Nephron (organoid): ENCODE data around the gene TOGARAM1.
A peak's percentile ranks its signal among the peaks of the same experiment; 100 is the strongest.
"Not testable (repeated sequence)": the region's sequence is repeated elsewhere in the genome, so short reads cannot be mapped to it uniquely, and the experiment has no call there.

Experiments
- H3K27ac Mint-ChIP-seq, 3 experiments: 2 replicates each; pipeline ENCODE4 v1.8.0; 2020; ENCODE audit warnings: mixed read lengths in 3 of 3, mild to moderate bottlenecking in 2 of 3, moderate library complexity in 1 of 3
- H3K27me3 Mint-ChIP-seq: 2 replicates; pipeline ENCODE4 v1.8.0; 2021; ENCODE audit warnings: low read depth, mild to moderate bottlenecking, moderate library complexity, mixed read lengths
- H3K36me3 Mint-ChIP-seq: 2 replicates; pipeline ENCODE4 v1.8.0; 2020; ENCODE audit warnings: low read depth, mixed read lengths
- H3K4me1 Mint-ChIP-seq: 2 replicates; pipeline ENCODE4 v1.8.0; 2020; ENCODE audit warnings: mixed read lengths
- H3K4me3 Mint-ChIP-seq, 3 experiments: 2 replicates each; pipeline ENCODE4 v1.8.0; 2020; ENCODE audit warnings: mild to moderate bottlenecking in 3 of 3, mixed read lengths in 3 of 3, moderate library complexity in 2 of 3
- H3K9me3 Mint-ChIP-seq: 2 replicates; pipeline ENCODE4 v1.8.0; 2020; ENCODE audit warnings: mixed read lengths
- CTCF ChIP-seq, 3 experiments: fragments of 200-600 bp; sonication (generic); IDR thresholded peaks; one replicate each; pipeline ENCODE4 v1.5.0; 2021; ENCODE audit warnings: antibody characterized with exemption in 3 of 3; ENCODE audit not compliant: unreplicated experiment in 3 of 3

Gene TOGARAM1

GRCh38 chr14:45073231-45073879 is 111.4 kb downstream of the TOGARAM1 start:
- H3K4me1 Mint-ChIP-seq: no peaks in the 10 kb centered on the region
- H3K36me3 Mint-ChIP-seq: peaks cover 38% of the 10 kb centered on the region
- H3K27ac Mint-ChIP-seq: no peak overlapping the region
- H3K4me3 Mint-ChIP-seq: no peak overlapping the region
- no peaks in the 10 kb centered on the region for H3K27me3 Mint-ChIP-seq
- no peaks in the 10 kb centered on the region for H3K9me3 Mint-ChIP-seq
- no peak for TF ChIP-seq CTCF (IDR thresholded peaks at IDR 0.05; ENCODE audit: unreplicated experiment in 3 of 3)

GRCh38 chr14:45078323-45078722 is 116.3 kb downstream of the TOGARAM1 start:
- TF ChIP-seq CTCF (IDR thresholded peaks at IDR 0.05; ENCODE audit: unreplicated experiment in 3 of 3): no peak
- Mint-ChIP-seq H3K9me3 (no peaks in the 10 kb centered on the region), H3K4me3 (no peak overlapping the region), H3K4me1 (peaks cover 3% of the 10 kb centered on the region), H3K27me3 (no peaks in the 10 kb centered on the region), H3K36me3 (peaks cover 4% of the 10 kb centered on the region), H3K27ac (no peak overlapping the region)

DNA sequence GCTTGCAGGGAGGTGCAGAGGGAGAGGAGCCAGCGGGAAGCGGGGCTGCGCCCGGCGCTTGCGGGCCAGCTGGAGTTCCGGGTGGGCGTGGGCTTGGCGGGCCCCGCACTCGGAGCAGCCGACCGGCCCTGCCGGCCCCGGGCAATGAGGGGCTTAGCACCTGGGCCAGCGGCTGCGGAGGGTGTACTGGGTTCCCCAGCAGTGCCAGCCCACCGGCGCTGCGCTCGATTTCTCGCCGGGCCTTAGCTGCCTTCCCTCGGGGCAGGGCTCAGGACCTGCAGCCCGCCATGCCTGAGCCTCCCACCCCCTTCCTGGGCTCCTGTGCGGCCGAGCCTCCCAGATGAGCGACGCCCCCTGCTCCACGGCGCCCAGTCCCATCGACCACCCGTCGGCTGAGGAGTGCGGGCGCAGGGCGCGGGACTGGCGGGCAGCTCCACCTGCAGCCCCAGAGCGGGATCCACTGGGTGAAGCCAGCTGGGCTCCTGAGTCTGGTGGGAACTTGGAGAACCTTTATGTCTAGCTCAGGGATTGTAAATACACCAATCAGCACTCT is 118.5 kb downstream of the TOGARAM1 start:
- H3K27ac Mint-ChIP-seq, H3K36me3 Mint-ChIP-seq, H3K27me3 Mint-ChIP-seq, H3K4me3 Mint-ChIP-seq, H3K9me3 Mint-ChIP-seq: not testable (repeated sequence)
- H3K4me1 Mint-ChIP-seq: peaks cover 15% of the 10 kb centered on the region

GRCh38 chr14:45081096-45081495 is 119.1 kb downstream of the TOGARAM1 start:
- not testable (repeated sequence) for H3K36me3 Mint-ChIP-seq
- peaks cover 19% of the 10 kb centered on the region for H3K4me1 Mint-ChIP-seq

GRCh38 chr14:45082420-45082819 is 120.4 kb downstream of the TOGARAM1 start:
- H3K4me1 Mint-ChIP-seq: peaks cover 32% of the 10 kb centered on the region
- peaks cover 7% of the 10 kb centered on the region for H3K36me3 Mint-ChIP-seq
- H3K9me3 Mint-ChIP-seq: no peaks in the 10 kb centered on the region
- no peak for TF ChIP-seq CTCF (IDR thresholded peaks at IDR 0.05; ENCODE audit: unreplicated experiment in 3 of 3)
- H3K27ac Mint-ChIP-seq: peak overlapping the region; percentile 11 to 81 (median 61)
- H3K27me3 Mint-ChIP-seq: no peaks in the 10 kb centered on the region
- H3K4me3 Mint-ChIP-seq: peak overlapping the region; percentile 62 to 77 (median 62)

More at GRCh38 chr14:45081096-45081495, 119.1 kb downstream of the TOGARAM1 start:
- H3K9me3 Mint-ChIP-seq, H3K4me3 Mint-ChIP-seq, H3K27me3 Mint-ChIP-seq, H3K27ac Mint-ChIP-seq: not testable (repeated sequence)

DNA sequence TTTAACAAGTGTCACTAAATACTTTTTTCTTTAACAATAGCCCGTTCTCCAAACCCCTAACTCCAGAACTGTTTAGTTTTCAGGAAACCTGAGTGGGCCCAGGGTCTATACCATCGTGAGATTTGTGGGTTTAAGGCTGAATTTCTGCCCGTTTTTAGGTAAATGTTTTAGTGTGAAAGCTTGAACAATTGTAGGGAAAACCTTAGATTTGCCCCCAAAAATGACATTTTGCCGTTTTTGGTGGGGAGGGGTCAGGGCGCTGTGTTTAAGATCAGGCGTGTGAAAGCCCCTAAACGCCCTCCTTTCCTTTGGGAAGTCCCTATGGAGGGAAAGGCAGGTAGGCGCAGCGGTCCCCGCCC is 121.6 kb downstream of the TOGARAM1 start:
- Mint-ChIP-seq H3K4me1 (peaks cover 41% of the 10 kb centered on the region), H3K4me3 (peak overlapping the region; percentile 96 to 100 (median 100)), H3K36me3 (peaks cover 14% of the 10 kb centered on the region), H3K27ac (peak overlapping the region; percentile 81 to 98 (median 93)), H3K9me3 (no peaks in the 10 kb centered on the region), H3K27me3 (no peaks in the 10 kb centered on the region)
- no peak for TF ChIP-seq CTCF (IDR thresholded peaks at IDR 0.05; ENCODE audit: unreplicated experiment in 3 of 3)
